KBM-7 (cell line): Measurements from ENCODE around the gene PDLIM3.

ENCODE experiments used
- DNase-seq: peaks from one replicate; pipeline ENCODE4 v3.0.0-alpha.2; 2015
- in situ Hi-C: fragments of 300-500 bp; cut with MboI; formaldehyde crosslinking; loops from 2 replicates; pipeline ENCODE4 v1.14.3; 2020; ENCODE audit warnings: low sequenced_read_pairs, low pct_unique_long_range_greater_than_20kb, mixed read lengths

PDLIM3 gene, protein sequence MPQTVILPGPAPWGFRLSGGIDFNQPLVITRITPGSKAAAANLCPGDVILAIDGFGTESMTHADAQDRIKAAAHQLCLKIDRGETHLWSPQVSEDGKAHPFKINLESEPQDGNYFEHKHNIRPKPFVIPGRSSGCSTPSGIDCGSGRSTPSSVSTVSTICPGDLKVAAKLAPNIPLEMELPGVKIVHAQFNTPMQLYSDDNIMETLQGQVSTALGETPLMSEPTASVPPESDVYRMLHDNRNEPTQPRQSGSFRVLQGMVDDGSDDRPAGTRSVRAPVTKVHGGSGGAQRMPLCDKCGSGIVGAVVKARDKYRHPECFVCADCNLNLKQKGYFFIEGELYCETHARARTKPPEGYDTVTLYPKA

DNA sequence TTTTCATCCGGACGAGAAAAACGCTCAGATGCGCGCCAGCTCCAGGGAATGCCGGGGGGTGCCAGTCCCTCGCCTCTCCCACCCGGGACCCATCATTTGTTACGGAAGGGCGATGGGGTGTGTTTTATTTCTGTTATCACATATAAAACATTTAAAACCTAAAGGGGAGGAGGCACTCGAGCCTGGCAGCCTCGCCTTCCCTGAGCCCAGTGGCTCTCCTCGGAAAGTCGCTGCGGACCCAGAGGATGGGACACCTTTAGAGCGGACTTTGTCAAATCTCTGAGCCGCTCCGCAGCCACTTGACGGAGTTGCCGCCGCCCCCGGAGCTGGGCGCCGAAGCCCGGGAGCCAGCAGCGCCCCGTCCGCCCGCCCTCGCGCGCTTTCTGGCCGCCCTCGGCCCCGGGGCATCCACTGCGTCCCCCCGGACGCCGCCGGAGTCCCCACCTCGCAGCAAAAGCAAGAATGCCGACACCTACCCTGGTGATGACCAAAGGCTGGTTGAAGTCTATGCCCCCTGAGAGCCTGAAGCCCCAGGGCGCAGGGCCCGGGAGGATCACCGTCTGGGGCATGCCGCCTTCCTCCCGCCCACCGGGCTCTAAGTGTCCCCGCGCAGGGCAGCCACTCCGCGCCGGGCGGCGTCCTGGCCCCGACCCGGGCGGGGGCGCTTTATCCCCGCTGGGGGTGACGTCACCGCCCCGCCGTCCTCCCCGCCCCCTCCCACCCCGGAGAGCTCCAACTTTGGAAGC, at the start of gene PDLIM3:
Gene PDLIM3 (minus strand): TSS at position 642 of the 746 bp plus-strand sequence. CDS start 73 bp downstream, at position 569.
- no peak for DNase-seq
- in situ Hi-C loops, result no loop called here

DNA sequence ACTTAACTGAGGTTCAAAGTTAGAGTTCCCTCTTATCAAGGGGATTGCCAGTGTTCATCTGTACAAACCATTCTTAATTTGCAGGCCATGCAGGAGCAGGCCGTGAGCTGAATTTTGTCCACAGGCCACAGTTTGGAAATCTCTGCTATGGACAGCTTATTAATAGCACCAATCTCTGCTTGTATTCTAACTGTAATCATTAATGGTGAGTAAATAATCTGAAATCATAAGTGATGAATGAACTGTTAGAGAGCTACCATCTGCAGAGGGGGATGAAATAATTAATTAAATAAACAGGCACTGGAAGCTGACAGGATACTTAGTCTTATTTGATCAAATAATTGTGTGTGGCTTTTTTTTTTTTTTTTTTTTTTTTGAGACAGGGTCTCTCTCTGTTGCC, 48.5 kb upstream of the PDLIM3 start:
- DNase-seq, result no peak
- in situ Hi-C loops, result no loop called here

DNA sequence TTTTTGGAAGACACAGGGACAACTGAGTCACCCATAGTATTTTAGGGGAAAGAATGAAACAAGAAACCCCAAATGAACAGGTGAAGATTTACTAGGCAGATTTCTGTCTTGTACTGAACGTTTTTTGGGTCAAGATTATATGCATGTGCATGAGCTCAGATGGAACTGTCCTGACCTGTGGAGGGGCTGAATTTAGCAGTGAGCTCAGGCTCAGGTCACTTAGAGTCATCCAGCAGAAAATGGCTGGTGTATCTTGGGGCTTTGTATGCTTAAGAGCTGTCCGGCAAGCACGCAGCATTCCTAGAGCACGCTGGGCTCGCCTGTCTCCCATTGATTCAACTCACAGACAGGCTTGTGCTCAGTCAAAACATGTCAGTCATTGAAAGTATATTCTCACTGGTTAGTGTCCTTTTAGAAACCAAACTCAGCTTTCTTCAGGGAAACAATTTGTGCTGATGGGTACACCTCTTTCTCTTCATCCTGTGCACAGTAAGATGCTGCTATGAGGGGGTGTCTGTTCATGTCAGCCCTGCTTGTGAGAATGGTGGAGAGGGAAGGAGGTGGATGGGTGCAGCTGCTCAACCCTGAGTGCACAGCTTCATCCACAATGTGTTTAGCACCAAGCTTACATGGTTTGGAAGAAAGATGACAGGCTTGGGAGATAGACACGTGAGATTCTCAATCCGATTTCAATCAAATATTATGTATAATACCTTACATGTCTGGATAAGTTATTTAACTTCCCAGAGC, 47.5 kb upstream of the PDLIM3 start:
- DNase-seq, result no peak
- in situ Hi-C loops, result no loop called here

DNA sequence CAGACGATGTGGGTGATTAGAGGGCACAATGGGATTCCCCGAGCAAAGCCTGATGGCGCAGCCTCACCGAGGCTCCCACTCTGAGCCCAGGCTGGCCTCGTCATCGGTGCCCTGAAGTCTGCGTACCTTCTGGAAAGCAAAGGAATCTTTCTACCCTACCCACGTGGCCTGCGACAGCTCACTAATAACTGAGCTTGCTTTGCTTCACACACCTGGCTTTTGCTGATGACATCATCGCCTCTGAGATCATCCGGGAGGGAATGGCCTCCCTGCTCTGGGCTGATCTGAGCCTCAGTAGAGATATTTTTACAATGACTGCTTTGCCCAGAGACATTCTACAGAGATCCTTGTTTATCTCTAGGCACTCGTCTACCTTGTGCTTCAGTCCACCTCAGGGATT, 45.4 kb upstream of the PDLIM3 start:
- no peak for DNase-seq
- in situ Hi-C loops, result no loop called here

DNA sequence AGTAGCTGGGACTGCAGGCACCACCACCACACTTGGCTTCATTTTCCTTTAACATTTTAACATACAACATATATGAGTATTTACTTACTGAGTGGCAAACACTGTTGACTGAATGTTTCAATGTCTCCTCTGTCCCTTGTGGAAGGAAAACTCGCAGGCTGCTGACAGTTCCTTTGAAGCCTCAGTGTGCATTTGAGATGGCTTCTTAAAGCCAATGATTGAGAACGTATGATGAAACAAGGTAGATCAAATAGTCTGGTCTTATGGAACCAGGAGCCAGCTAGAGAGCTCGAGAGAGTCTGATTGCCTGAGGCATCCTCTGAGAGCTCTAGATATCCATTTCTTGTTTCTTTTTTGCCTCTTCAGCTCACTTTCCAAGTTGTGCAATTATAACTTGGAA, 43.0 kb upstream of the PDLIM3 start:
- in situ Hi-C loops, result no loop called here
- no peak for DNase-seq

DNA sequence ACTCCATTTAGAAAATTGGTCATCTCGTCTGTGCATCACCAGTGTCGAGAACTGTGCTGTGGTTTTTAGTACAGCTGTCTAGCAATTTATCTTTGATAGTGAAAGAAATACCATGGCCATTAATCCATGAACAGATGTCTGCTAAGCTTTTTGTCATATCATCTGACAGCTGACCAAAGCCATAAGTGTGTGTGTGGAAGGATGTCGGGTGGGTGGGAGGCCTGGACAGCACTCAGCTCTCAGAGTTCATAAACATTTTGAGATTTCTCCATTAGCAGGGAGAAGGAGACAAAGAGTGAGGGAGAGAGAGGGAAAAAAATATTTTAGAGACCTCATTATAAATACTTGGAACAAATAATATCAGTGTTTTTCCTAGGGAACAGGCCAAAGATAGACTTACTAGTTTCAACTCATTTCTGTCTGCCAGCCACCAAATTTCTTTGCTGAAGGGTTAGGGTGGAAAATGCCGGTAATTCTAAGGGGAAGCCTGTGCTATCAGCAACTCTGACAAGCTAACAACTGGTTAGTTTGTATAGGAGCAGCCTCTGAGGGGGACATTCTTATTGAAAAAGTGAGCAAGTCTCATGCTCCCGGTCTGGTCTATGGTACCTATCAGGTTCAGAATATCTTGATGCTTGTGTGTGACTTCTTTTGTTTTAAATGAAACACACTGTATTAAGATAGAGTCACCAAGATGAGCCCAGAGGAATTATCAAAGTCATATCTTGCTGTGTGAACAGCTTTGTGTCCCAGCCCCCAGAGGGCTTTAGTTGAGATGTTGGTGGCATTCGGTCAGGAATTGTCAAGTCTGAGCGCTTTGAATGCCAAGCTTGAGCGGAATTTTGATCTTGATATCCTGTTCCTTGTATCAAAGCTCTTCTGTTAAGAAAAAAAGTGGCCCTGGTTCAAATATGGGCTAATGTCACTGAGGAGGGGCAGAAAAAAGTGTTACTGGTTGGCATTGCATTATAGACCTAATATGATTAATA, 41.9 kb upstream of the PDLIM3 start:
- DNase-seq, result no peak
- in situ Hi-C loops, result no loop called here

DNA sequence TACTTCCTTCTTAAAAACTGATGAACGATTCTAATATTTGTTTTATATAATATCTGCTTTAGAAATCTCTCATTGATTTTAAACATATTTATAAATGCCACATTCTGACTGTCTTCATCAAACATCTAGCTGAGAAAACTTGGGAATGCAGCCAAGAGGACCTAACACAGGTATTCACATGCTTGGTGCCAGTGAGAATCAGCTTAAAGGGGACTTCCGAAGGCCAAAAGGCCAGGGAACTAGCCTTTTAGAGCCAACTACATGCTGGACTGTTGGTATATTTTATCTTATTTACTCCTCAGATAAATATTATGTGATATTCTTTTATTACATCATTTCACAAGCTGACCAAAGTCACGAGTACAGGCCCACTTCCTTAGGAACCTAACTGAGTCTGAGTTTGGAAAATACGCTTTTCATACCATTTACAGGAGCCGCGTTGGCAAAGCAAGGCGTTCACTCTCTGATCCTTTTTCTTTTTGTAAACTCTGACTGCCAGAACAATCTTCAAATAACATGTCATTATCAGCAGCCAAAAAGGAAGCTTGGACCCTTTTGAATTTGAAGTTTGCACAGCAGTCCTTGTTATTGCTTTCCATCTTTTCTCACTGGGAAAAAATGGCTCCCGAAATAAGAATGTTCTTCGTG, 41.1 kb upstream of the PDLIM3 start:
- in situ Hi-C loops, result no loop called here
- no peak for DNase-seq

DNA sequence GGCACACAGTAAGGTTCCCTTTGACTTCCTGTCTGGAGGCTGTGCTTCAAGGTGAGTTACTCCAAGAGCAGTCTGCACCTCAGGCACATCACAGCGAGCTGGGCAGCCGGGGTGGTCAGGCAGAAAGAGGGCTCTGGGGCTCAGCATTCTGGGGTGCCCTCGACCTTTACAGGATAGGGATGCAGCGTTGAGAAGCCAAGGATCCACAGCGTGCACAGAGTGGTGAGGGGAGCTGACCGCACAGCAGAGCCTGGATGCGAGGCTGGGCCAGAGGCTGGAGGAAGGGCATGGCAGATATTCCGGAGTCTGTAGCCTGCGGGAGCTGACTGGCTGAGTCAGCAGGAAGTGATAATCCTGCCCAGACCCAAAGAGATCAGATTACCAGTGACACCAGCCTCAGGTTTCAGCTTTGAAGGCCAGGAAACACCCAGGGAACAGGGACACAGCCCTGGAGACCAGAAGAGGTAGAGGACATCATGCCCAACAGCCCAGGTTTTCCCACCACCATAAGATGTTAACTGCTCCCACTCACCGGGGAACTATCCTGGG, 38.4 kb upstream of the PDLIM3 start:
- DNase-seq, result no peak
- in situ Hi-C loops, result no loop called here

DNA sequence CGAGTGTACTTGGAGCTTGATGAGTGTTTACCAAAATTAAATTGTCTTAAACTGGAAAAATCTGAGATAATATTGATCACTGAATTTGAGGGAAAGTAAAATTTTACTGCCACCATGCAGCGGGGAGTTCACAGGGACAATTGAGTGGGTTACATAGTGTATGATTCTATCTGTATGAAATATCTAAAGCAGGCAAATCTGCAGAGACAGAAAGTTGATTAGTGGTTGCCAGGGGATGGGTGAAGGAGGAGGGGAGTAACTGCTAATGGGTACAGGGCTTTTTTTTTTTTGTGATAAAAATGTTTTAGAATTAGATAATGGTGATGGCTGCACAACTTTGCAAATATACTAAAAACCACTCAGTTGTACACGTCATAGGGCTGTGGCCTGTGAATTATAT, 35.4 kb upstream of the PDLIM3 start:
- no peak for DNase-seq
- in situ Hi-C loops, result no loop called here

DNA sequence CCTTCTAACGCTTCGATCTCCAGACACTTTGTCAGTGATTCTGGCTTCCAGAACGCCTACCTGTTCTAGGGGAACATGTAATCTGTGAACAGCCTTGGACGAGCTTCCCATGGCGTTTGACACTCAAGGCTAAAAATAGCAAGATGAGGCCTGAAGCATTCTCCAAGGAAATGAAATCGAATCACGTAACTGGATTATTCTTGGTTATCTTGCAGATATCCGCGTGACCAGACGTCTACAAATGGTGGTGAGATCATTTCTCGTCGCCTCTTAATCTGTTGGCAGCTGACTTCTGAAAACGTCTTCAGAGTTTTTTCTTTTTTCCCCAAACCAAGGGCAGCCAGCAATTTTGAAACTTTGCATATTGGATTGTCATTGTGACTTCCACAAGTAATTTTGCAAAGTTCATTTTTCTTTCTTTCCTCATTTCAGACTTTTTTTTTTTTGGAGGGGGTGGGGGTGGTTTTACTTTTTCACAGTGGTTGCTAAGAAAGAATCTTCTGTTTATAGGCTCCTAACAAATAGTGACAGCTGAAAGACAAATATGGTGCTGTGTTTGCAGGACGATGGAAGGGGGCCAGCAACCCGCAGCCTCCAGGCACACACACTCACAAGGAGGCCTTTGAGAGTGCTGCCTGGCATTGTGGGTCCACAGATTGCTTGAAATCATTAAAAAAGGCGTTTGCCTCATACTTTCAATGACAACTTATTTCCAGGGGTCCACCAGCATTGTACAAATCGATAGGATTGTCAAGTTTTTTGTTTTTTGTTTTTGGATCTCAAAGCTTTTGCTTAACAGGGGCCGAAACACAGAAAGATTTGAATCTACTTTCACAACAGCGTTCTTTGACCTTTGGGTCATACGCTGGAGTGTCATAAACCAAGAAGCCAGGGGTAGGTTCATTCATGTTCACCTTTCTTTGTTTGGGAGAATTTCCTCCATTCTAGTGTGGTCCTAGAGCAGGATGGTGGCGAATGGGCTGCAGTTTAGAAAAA, 32.4 kb upstream of the PDLIM3 start:
- in situ Hi-C loops, result no loop called here
- no peak for DNase-seq

DNA sequence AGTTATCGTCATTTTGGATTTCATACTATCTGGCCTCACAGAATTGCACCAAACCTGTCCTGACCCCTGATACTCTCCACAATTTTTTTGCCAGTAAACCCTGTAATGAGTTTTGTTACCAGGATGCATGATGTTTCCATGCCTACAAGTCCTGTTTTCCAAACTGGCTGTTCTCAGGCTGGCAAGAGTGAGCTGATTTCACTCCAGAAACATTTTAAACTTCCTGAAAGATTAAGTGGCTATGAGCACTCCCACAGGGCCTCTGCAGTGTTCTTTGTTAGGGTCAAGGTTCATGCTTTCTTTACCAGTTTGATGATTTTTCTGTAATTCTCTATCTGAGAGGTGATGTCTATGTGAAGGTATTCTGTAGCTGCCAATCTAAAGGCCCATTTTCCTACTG, 31.7 kb upstream of the PDLIM3 start:
- DNase-seq, result no peak
- in situ Hi-C loops, result no loop called here

DNA sequence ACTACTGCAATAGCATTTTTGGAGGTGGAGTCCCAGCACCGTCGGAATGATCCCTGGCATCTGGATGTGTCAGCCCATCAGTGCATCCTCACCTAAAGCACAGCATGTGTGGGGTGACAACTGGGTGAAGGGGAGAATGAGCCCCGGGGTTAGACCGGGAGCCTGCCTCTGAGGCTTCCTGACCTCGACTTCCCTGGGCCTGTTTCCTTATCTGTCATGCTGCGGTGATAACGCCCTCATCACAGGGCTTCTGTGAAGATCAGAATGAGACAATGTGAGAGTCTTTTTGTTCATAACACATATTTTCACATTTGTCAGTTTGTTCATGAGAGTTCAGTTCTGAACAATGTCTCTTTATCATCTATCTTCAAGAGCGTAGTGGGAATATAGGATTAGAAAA, 31.1 kb upstream of the PDLIM3 start:
- in situ Hi-C loops, result no loop called here
- DNase-seq, result no peak

DNA sequence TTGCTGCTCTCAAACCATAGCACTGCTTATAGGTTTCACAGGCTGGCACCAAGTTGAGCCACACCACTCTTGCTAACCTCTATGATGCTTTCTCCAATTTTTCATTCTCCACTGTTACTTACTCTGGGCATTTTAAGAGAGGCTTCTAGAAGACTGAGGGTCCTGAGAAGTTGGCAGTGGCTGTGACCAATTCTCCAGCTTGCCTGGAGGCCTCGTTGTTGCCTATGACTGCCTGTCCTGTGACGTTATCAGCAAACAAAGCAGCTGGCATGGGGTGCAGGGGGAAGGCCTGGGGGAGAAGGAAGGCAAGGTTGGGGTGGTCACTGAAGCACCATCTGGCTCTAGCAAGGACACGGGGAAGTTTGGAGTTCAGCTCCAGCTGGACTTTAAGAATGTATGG, 30.4 kb upstream of the PDLIM3 start:
- in situ Hi-C loops, result no loop called here
- no peak for DNase-seq

DNA sequence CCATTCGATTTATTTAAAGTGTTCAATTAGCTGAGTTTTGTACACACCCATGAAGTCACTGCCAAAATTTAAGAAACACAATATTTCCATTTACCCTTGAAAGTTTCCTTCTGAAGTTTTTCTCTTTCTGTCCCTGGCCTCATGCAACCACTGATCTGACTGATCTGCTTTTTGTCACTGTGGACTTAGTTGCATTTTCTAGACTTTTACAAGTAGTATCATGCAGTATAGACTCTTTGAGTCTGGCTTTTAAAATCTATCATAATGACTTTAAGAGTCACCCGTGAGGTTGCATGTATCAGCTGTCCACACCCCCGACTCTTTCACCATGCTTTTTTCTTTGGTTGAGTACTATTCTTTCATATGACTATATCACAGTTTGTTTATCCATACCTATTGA, 29.0 kb upstream of the PDLIM3 start:
- in situ Hi-C loops, result no loop called here
- no peak for DNase-seq

DNA sequence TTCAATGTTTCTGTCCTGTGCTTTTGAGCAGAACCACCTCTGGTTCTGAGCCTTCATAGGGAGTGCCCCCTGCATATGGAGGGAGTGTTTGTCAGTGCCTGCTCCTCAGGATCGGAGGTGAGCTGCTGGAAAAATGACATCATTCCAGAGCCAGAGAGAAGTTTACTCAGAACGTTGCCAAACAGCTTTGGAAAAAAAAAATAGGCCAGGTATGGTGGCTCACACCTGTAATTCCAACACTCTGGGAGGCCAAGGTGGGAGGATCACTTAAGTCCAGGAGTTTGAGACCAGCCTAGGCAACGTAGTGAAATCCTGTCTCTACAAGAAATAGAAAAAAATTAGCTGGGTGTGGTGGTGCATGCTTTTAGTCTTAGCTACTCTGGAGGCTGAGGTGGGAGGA, 27.2 kb upstream of the PDLIM3 start:
- in situ Hi-C loops, result no loop called here

DNA sequence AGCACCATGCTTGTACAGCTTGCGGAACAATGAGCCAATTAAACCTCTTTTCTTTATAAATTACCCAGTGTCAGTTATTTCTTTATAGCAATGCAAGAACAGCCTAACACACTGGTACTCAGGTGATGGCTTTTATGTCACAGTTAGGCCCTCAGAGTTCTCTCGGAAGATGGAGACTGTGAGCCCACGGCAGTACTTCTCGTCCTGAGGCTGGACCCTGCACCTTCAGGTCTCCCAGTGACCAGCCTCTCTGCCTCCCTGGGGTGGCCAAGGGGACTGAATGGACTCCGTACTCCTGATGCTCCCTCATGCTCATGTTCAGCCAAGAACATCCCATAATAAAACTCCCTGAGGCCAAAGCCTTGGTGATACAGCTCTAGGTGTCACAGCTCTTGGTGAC, 25.0 kb upstream of the PDLIM3 start:
- in situ Hi-C loops, result no loop called here
- DNase-seq, result no peak

More for the DNA sequence above, 27.2 kb upstream of the PDLIM3 start:
- DNase-seq, result no peak

DNA sequence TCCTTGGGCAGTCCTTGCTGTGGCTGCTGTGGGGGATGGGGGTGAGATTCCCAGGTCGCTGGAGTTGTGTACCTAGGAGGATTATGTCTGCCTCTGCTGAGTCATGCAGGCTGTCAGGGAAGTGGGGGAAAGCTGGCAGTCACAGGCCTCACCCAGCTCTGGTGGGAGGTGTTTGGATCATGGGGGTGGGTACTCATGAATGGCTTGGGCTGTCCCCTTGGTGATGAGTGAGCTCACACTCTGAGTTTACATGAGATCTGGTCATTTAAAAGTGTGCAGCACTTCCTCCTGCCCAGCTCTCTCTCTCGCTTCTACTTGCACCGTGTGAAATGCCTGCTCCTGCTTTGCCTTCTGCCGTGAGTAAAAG, 24.6 kb upstream of the PDLIM3 start:
- in situ Hi-C loops, result no loop called here
- peak; percentile 3 for DNase-seq
